AG09319 (cell line): Measurements from ENCODE around the gene TUBGCP3.

Source experiments
- DNase-seq: peaks from one replicate; pipeline ENCODE4 v3.0.0-alpha.2; 2010; ENCODE audit warnings: low read depth; ENCODE audit errors: extremely low read depth
- CTCF ChIP-seq: IDR thresholded peaks from 2 replicates; pipeline ENCODE4 v1.5.1; 2011; ENCODE audit warnings: low read depth, mild to moderate bottlenecking, inconsistent platforms, low read length, moderate library complexity

TUBGCP3 gene

GRCh38 chr13:112449545-112449930 lies 138.4 kb downstream of the TUBGCP3 start:
- DNase-seq, result no peak
- no peak for TF ChIP-seq CTCF

GRCh38 chr13:112448621-112449544 lies 139.1 kb downstream of the TUBGCP3 start:
- no peak for TF ChIP-seq CTCF
- DNase-seq, result no peak

DNA sequence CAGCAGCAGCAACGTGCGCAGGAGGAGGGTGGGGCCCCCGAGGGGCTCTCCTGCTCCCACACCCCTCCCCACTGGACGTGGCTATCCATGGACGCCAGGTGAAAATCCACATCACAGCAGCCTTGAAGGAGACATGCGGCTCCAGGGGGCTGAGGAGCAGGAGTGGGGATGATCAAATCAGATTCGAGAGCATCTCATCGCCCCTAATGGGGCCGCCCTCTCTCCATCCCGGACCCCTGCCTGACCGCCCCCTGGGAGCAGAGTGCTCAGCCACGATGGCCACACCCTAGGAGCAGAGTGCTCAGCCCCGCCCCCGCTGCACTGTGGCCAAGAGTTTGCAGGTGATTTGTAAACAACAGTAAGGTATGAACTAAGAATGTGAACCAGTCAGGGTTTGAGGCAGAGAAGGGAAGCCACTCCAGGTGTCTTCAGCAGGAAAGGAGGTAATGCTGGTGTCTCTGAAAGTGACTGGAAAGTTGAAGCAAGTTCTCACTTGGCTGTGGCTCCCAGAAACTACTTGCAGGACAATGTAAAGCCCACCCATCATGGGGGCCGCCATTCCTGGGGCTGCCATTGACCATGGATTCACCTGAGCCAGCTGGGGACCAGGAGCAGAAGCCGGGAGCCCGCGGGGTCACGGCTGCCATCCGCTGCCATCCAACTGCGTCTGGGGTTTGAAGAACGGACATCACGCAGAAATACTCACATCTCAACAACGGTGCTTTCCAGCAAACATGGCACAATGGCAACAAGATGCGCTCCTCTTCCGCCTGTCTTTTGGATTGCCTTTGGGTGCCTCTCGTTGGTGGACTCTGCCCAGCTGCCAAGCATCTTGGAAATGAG lies 140.0 kb downstream of the TUBGCP3 start:
- DNase-seq, result no peak
- TF ChIP-seq CTCF, result no peak

DNA sequence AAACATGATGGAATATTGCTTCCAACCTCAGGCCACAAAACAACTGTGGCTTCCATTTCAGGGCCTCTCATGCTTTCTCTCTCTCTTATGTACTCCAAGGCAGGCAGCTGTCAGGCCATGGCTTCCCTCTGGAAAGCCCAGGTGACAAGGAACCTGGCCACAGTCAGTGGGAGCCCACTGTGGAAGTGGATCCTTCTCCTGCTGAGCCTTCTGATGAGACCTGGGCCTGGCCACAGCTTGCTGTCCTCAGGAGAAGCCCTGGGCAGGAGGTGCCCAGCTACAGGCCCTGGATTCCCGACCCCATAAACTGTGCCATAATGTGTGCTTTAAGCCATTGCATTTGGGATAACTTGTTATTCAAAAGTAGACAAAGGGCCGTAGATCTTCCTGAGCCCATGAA lies 140.6 kb downstream of the TUBGCP3 start:
- DNase-seq, result no peak
- no peak for TF ChIP-seq CTCF

DNA sequence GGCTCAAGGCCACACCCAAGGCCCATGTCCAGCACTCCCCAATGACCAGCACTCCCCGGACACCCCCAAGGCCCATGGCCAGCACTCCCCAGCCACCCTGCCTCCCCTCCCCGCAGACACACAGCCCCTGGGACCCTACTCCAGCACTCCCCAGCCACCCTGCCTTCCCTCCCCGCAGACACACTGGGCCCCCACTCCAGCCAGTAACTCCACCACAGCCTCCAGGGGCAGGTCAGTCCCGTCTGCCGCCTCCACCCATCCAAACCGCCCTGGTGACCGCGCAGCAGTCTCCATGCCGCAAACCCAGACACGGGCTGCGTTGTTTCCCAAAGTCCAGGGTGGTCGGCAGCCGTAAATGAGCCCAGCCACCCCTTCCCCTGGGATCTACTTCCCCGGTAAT lies 141.1 kb downstream of the TUBGCP3 start:
- no peak for DNase-seq
- TF ChIP-seq CTCF, result no peak

GRCh38 chr13:112446347-112446861 lies 141.5 kb downstream of the TUBGCP3 start:
- no peak for TF ChIP-seq CTCF
- no peak for DNase-seq
